Measurements from ENCODE around the gene KRT75.

The KRT75 gene

DNA sequence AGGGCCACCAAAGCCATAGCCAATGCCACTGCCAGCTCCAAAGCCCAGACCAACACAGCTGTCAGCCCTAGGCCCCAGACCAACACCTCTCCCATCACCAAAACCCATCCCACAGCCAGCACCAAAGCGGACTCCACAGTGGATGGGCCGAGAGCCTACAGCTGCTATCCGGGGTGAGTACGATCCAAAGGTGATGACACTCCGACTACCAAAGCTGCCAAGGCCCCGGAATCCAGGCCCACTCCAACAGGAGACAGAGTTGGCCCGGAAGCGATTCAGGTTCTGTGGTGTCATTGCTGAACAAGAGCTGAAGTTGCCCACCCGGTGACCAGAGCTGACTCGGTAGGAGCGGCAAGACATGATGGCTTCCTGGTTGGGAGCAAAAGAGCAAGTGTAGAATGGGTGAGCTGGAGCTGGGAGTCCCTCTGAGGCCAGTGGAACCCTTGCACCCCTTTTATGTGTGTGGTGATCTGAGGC is 48.9 kb downstream of the KRT75 start, which contains the start of gene KRT84:
KRT84 (minus strand) TSS at position 427 of the 477 bp plus-strand sequence; CDS start at position 360, 67 bp downstream.
- Histone ChIP-seq H2AK5ac (ENCODE audit: low read length) (no peak within 1 kb of the TSS), H3K23ac (ENCODE audit: low read length) (no peak within 1 kb of the TSS), H3K56ac (ENCODE audit: low read length) (no peak within 1 kb of the TSS), H3K4me2 (ENCODE audit: low read length) (no peak within 1 kb of the TSS), H3K4me1 (ENCODE audit: control insufficient read depth, low read depth, low read length) (peaks cover under 1% of the 10 kb centered on the region), H2BK120ac (ENCODE audit: low read depth, low read length) (no peak within 1 kb of the TSS), H3K36me3 (ENCODE audit: control insufficient read depth, insufficient read depth, low read length) (no peaks in the 10 kb centered on the region), H3K9ac (ENCODE audit: low read length) (no peak within 1 kb of the TSS), H3K27me3 (ENCODE audit: insufficient read depth, low read length, poor library complexity) (no peaks in the 10 kb centered on the region), H2BK5ac (ENCODE audit: low read length) (no peak within 1 kb of the TSS), H4K8ac (ENCODE audit: low read depth, low read length) (no peak within 1 kb of the TSS), H3K4ac (ENCODE audit: low read depth, low read length) (no peak within 1 kb of the TSS), H3K4me3 (ENCODE audit: low read length) (no peak within 1 kb of the TSS), H3K27ac (ENCODE audit: low read depth, low read length) (no peak within 1 kb of the TSS), H4K5ac (ENCODE audit: low read length) (no peak within 1 kb of the TSS), H2BK15ac (replicated peaks; ENCODE audit: low read depth) (no peak within 1 kb of the TSS), H3K18ac (ENCODE audit: low read length) (no peak within 1 kb of the TSS), H3K79me2 (ENCODE audit: control insufficient read depth, insufficient read depth, low read length) (no peaks in the 10 kb centered on the region), H3K79me1 (ENCODE audit: low read length) (no peaks in the 10 kb centered on the region)
- no CpG with 5 or more reads among the region's 11 CpGs for WGBS (ENCODE audit: extremely low coverage, insufficient coverage, low lambda C conversion rate)
- no peak for DNase-seq

DNA sequence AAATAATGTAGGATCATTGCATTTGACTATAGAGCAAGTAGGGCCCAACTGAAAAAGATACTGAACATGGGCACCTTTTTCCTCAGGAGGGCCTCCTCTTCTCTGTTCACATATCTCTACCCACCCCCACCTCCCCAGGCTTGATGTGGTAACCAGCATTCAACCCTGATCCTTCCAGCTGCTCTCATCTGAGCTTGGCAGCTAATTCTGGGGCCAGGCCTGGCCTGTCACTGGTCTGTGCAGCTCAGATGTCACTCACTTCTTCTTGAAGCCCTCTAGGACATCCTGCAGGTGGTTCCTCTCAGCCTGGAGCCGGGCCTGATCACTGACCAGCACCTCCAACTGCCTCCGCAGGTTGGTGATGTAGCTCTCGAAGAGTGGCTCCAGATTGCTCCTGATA is 50.8 kb downstream of the KRT75 start:
- no peak overlapping the region for H2BK5ac ChIP-seq (ENCODE audit: low read length)
- H3K4me1 ChIP-seq (ENCODE audit: control insufficient read depth, low read depth, low read length) = no peaks in the 10 kb centered on the region
- no peak overlapping the region for H3K9ac ChIP-seq (ENCODE audit: low read length)
- H4K5ac ChIP-seq (ENCODE audit: low read length) = no peak overlapping the region
- no peak overlapping the region for H3K56ac ChIP-seq (ENCODE audit: low read length)
- H4K8ac ChIP-seq (ENCODE audit: low read depth, low read length) = no peak overlapping the region
- H3K27me3 ChIP-seq (ENCODE audit: insufficient read depth, low read length, poor library complexity) = no peaks in the 10 kb centered on the region
- H3K4me3 ChIP-seq (ENCODE audit: low read length) = no peak overlapping the region
- H3K36me3 ChIP-seq (ENCODE audit: control insufficient read depth, insufficient read depth, low read length) = no peaks in the 10 kb centered on the region
- H3K4ac ChIP-seq (ENCODE audit: low read depth, low read length) = no peak overlapping the region
- no peak overlapping the region for H3K4me2 ChIP-seq (ENCODE audit: low read length)
- no peak for DNase-seq
- H2BK15ac ChIP-seq (replicated peaks; ENCODE audit: low read depth) = no peak overlapping the region
- WGBS (ENCODE audit: extremely low coverage, insufficient coverage, low lambda C conversion rate) = no CpG with 5 or more reads among the region's 3 CpGs
- H2AK5ac ChIP-seq (ENCODE audit: low read length) = no peak overlapping the region
- no peaks in the 10 kb centered on the region for H3K79me2 ChIP-seq (ENCODE audit: control insufficient read depth, insufficient read depth, low read length)
- H3K23ac ChIP-seq (ENCODE audit: low read length) = no peak overlapping the region
- H3K79me1 ChIP-seq (ENCODE audit: low read length) = no peaks in the 10 kb centered on the region
- H2BK120ac ChIP-seq (ENCODE audit: low read depth, low read length) = no peak overlapping the region
- H3K27ac ChIP-seq (ENCODE audit: low read depth, low read length) = no peak overlapping the region
- H3K18ac ChIP-seq (ENCODE audit: low read length) = no peak overlapping the region

DNA sequence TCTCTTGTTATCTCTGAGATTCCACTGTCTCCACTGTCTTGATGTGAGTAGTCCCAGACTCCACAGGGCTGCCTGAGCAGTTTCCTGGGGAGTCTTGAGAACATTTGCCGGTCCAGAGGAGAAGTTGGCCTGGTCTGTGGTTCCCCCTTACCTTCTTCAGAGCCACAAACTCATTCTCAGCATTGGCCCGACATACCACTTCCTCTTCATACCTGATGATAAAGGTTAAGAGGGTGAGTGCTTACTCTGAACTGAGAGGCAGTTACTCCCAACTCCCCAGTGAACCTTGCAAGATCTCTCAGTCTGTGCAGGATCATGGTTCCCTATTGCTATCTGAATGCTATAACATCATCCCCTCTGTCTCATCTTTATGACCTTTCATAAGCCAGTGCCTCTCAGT is 51.3 kb downstream of the KRT75 start:
- no peak overlapping the region for H2BK15ac ChIP-seq (replicated peaks; ENCODE audit: low read depth)
- no peaks in the 10 kb centered on the region for H3K36me3 ChIP-seq (ENCODE audit: control insufficient read depth, insufficient read depth, low read length)
- H3K9ac ChIP-seq (ENCODE audit: low read length) = no peak overlapping the region
- no peak overlapping the region for H3K4me2 ChIP-seq (ENCODE audit: low read length)
- no peak overlapping the region for H4K5ac ChIP-seq (ENCODE audit: low read length)
- no peak for DNase-seq
- no peak overlapping the region for H3K27ac ChIP-seq (ENCODE audit: low read depth, low read length)
- H3K4me1 ChIP-seq (ENCODE audit: control insufficient read depth, low read depth, low read length) = no peaks in the 10 kb centered on the region
- H3K23ac ChIP-seq (ENCODE audit: low read length) = no peak overlapping the region
- H3K56ac ChIP-seq (ENCODE audit: low read length) = no peak overlapping the region
- H3K18ac ChIP-seq (ENCODE audit: low read length) = no peak overlapping the region
- WGBS (ENCODE audit: extremely low coverage, insufficient coverage, low lambda C conversion rate) = no CpG with 5 or more reads among the region's 2 CpGs
- no peak overlapping the region for H4K8ac ChIP-seq (ENCODE audit: low read depth, low read length)
- no peak overlapping the region for H2BK5ac ChIP-seq (ENCODE audit: low read length)
- H3K79me1 ChIP-seq (ENCODE audit: low read length) = no peaks in the 10 kb centered on the region
- no peak overlapping the region for H2BK120ac ChIP-seq (ENCODE audit: low read depth, low read length)
- no peak overlapping the region for H2AK5ac ChIP-seq (ENCODE audit: low read length)
- no peak overlapping the region for H3K4me3 ChIP-seq (ENCODE audit: low read length)
- H3K4ac ChIP-seq (ENCODE audit: low read depth, low read length) = no peak overlapping the region
- no peaks in the 10 kb centered on the region for H3K27me3 ChIP-seq (ENCODE audit: insufficient read depth, low read length, poor library complexity)
- H3K79me2 ChIP-seq (ENCODE audit: control insufficient read depth, insufficient read depth, low read length) = no peaks in the 10 kb centered on the region

DNA sequence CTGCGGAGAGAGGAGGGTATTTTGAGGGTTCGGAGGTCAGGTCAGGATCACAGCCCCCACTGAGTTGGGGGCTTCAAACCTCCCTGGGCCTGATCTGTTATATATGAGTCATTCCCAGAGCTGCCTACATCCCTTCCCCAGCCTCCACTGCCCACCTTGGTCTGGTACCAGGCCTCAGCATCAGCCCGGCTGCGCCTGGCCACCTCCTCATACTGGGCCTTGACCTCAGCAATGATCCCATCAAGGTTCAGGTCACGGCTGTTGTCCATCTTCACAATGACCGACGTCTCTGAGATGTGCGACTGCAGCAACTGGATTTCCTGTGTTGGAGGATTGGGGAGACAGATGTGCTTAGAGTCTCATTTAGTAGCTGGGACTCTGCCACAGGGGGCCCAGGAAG is 53.0 kb downstream of the KRT75 start:
- Histone ChIP-seq H3K79me1 (ENCODE audit: low read length) (no peaks in the 10 kb centered on the region), H3K27ac (ENCODE audit: low read depth, low read length) (no peak overlapping the region), H3K4ac (ENCODE audit: low read depth, low read length) (no peak overlapping the region), H3K23ac (ENCODE audit: low read length) (no peak overlapping the region), H2BK15ac (replicated peaks; ENCODE audit: low read depth) (no peak overlapping the region), H3K56ac (ENCODE audit: low read length) (no peak overlapping the region), H2BK120ac (ENCODE audit: low read depth, low read length) (no peak overlapping the region), H3K79me2 (ENCODE audit: control insufficient read depth, insufficient read depth, low read length) (no peaks in the 10 kb centered on the region), H2BK5ac (ENCODE audit: low read length) (no peak overlapping the region), H3K18ac (ENCODE audit: low read length) (no peak overlapping the region), H3K9ac (ENCODE audit: low read length) (no peak overlapping the region), H2AK5ac (ENCODE audit: low read length) (no peak overlapping the region), H3K4me2 (ENCODE audit: low read length) (no peak overlapping the region), H4K8ac (ENCODE audit: low read depth, low read length) (no peak overlapping the region), H3K4me1 (ENCODE audit: control insufficient read depth, low read depth, low read length) (no peaks in the 10 kb centered on the region), H3K27me3 (ENCODE audit: insufficient read depth, low read length, poor library complexity) (no peaks in the 10 kb centered on the region), H3K4me3 (ENCODE audit: low read length) (no peak overlapping the region), H4K5ac (ENCODE audit: low read length) (no peak overlapping the region), H3K36me3 (ENCODE audit: control insufficient read depth, insufficient read depth, low read length) (no peaks in the 10 kb centered on the region)
- DNase-seq = no peak
- WGBS (ENCODE audit: extremely low coverage, insufficient coverage, low lambda C conversion rate) = no CpG with 5 or more reads among the region's 8 CpGs

DNA sequence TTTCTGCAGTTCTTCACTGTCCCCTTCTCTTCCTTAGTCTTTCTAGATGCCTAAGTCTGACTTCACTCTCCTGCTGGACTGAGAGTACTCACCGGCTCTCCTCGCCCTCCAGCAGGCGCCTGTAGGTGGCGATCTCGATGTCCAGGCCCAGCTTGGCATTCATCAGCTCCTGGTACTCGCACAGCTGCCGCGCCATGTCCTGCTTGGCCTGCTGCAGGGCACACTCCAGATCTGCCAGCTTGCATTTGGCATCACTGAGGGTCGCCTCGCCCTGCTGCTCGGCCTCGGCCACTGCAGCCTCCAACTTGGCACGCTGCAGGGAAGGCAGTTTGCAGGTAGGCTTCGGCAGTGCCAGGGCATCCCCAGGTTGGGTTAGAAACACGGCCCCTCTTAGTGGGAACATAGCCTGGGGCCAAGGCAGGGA is 53.9 kb downstream of the KRT75 start:
- Histone ChIP-seq H3K36me3 (ENCODE audit: control insufficient read depth, insufficient read depth, low read length) (no peaks in the 10 kb centered on the region), H3K79me1 (ENCODE audit: low read length) (no peaks in the 10 kb centered on the region), H3K9ac (ENCODE audit: low read length) (no peak overlapping the region), H3K56ac (ENCODE audit: low read length) (no peak overlapping the region), H4K8ac (ENCODE audit: low read depth, low read length) (no peak overlapping the region), H4K5ac (ENCODE audit: low read length) (no peak overlapping the region), H3K18ac (ENCODE audit: low read length) (no peak overlapping the region), H2BK15ac (replicated peaks; ENCODE audit: low read depth) (no peak overlapping the region), H3K23ac (ENCODE audit: low read length) (no peak overlapping the region), H3K4me1 (ENCODE audit: control insufficient read depth, low read depth, low read length) (no peaks in the 10 kb centered on the region), H3K27ac (ENCODE audit: low read depth, low read length) (no peak overlapping the region), H2BK5ac (ENCODE audit: low read length) (no peak overlapping the region), H3K4me3 (ENCODE audit: low read length) (no peak overlapping the region), H3K27me3 (ENCODE audit: insufficient read depth, low read length, poor library complexity) (no peaks in the 10 kb centered on the region), H3K4ac (ENCODE audit: low read depth, low read length) (no peak overlapping the region), H2AK5ac (ENCODE audit: low read length) (no peak overlapping the region), H3K79me2 (ENCODE audit: control insufficient read depth, insufficient read depth, low read length) (no peaks in the 10 kb centered on the region), H3K4me2 (ENCODE audit: low read length) (no peak overlapping the region), H2BK120ac (ENCODE audit: low read depth, low read length) (no peak overlapping the region)
- WGBS (ENCODE audit: extremely low coverage, insufficient coverage, low lambda C conversion rate) = no CpG with 5 or more reads among the region's 15 CpGs
- DNase-seq = peak; percentile 49

DNA sequence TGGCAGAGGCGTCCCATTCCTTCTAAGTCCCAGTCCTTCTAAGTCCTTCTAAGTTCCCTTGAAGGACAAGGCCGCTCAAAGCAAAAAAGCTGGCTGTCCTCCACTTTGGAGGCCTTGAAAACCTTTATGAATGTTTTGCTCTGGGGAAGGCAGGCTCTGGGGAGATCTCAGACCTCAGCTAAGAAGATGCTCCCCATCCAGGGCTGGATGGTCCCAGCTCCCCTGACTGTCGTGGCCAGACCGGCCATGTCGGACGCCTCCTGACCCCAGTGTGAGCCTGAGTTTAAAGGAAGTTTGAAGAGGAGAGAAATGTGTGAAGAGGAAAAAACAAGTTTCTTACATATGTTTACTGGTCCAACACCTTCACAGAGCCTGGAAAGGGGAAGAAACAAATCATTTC is 54.6 kb downstream of the KRT75 start:
- no peak overlapping the region for H3K9ac ChIP-seq (ENCODE audit: low read length)
- H3K79me2 ChIP-seq (ENCODE audit: control insufficient read depth, insufficient read depth, low read length) = no peaks in the 10 kb centered on the region
- no peaks in the 10 kb centered on the region for H3K36me3 ChIP-seq (ENCODE audit: control insufficient read depth, insufficient read depth, low read length)
- H3K4ac ChIP-seq (ENCODE audit: low read depth, low read length) = no peak overlapping the region
- H3K79me1 ChIP-seq (ENCODE audit: low read length) = no peaks in the 10 kb centered on the region
- no peak overlapping the region for H2AK5ac ChIP-seq (ENCODE audit: low read length)
- H3K56ac ChIP-seq (ENCODE audit: low read length) = no peak overlapping the region
- no peak overlapping the region for H3K4me3 ChIP-seq (ENCODE audit: low read length)
- H3K4me2 ChIP-seq (ENCODE audit: low read length) = no peak overlapping the region
- H3K4me1 ChIP-seq (ENCODE audit: control insufficient read depth, low read depth, low read length) = no peaks in the 10 kb centered on the region
- H3K18ac ChIP-seq (ENCODE audit: low read length) = no peak overlapping the region
- no CpG with 5 or more reads among the region's 6 CpGs for WGBS (ENCODE audit: extremely low coverage, insufficient coverage, low lambda C conversion rate)
- no peak overlapping the region for H2BK15ac ChIP-seq (replicated peaks; ENCODE audit: low read depth)
- no peaks in the 10 kb centered on the region for H3K27me3 ChIP-seq (ENCODE audit: insufficient read depth, low read length, poor library complexity)
- H4K5ac ChIP-seq (ENCODE audit: low read length) = no peak overlapping the region
- no peak overlapping the region for H2BK5ac ChIP-seq (ENCODE audit: low read length)
- H4K8ac ChIP-seq (ENCODE audit: low read depth, low read length) = no peak overlapping the region
- H2BK120ac ChIP-seq (ENCODE audit: low read depth, low read length) = no peak overlapping the region
- no peak overlapping the region for H3K23ac ChIP-seq (ENCODE audit: low read length)
- no peak for DNase-seq
- no peak overlapping the region for H3K27ac ChIP-seq (ENCODE audit: low read depth, low read length)

All from mesendoderm (in vitro differentiated cells).